Epithelial cell of proximal tubule (primary cell): ENCODE measurements around the gene MYEF2. TPM values are rescaled to one million over a fixed set of nuclear protein-coding genes. Genes with fewer than 3 reads are reported as not detected.

Experiments
- DNase-seq: peaks from one replicate; pipeline ENCODE4 v3.0.0-alpha.2; 2011; ENCODE audit warnings: low read depth
- H3K4me3 ChIP-seq: 2 replicates; pipeline ENCODE4 v1.5.1; 2011; ENCODE audit warnings: low read depth, mild to moderate bottlenecking, low read length
- CTCF ChIP-seq: conservative IDR thresholded peaks from 2 replicates; pipeline ENCODE4 v1.5.1; 2012; ENCODE audit warnings: low read depth, mild to moderate bottlenecking, low read length
- total RNA-seq: library from RNA; depleted of rRNA; stranded (reverse); fragments of >200 nt; gene quantifications from 2 replicates; pipeline ENCODE4 v1.2.3, GENCODE V29; 2015

The MYEF2 gene
- total RNA-seq, 1 donor from 2014 or later, result 55.1 TPM

GRCh38 chr15:48126667-48127355, 51.3 kb downstream of the MYEF2 start:
- no peak for DNase-seq
- no peak overlapping the region for H3K4me3 ChIP-seq
- TF ChIP-seq CTCF, result no peak

GRCh38 chr15:48121849-48122248, 56.2 kb downstream of the MYEF2 start:
- no peak for TF ChIP-seq CTCF
- H3K4me3 ChIP-seq, result no peak overlapping the region
- DNase-seq, result no peak

GRCh38 chr15:48120745-48121144, 57.4 kb downstream of the MYEF2 start, which contains the start of gene SLC24A5:
TSS of gene SLC24A5 (plus strand) at chr15:48120990. CDS start at chr15:48121045, 55 bp downstream.
- no peak for DNase-seq
- no peak for TF ChIP-seq CTCF
- H3K4me3 ChIP-seq, result no peak within 1 kb of the TSS

- DNase-seq, result no peak
- H3K4me3 ChIP-seq, result no peak overlapping the region
- no peak for TF ChIP-seq CTCF
These were observed 58.8 kb downstream of the MYEF2 start for GRCh38 chr15:48119277-48119676.

- H3K4me3 ChIP-seq, result no peak overlapping the region
- no peak for DNase-seq
- TF ChIP-seq CTCF, result peak; percentile 74
These were observed 65.9 kb downstream of the MYEF2 start for GRCh38 chr15:48112242-48112641.

GRCh38 chr15:48109856-48110531, 68.1 kb downstream of the MYEF2 start:
- H3K4me3 ChIP-seq, result no peak overlapping the region
- TF ChIP-seq CTCF, result no peak
- DNase-seq, result no peak

- H3K4me3 ChIP-seq, result no peak overlapping the region
- no peak for TF ChIP-seq CTCF
- DNase-seq, result no peak
These were observed 68.9 kb downstream of the MYEF2 start for GRCh38 chr15:48109212-48109611.
